WTC11 (cell line): ENCODE measurements around the gene DDN. TPM values are rescaled to one million over a fixed set of nuclear protein-coding genes. Genes with fewer than 3 reads are reported as not detected.

ENCODE experiments used
- ATAC-seq: fragments of 200-7000 bp; cut with Tn5 transposase; 2 replicates; pipeline ENCODE4 v1.10.0; 2021; ENCODE audit warnings: mild to moderate bottlenecking, moderate library complexity
- CTCF ChIA-PET: fragments of 300-600 bp; sonication (Branson Sonifier 250); formaldehyde crosslinking; loops from one replicate; lab custom pipeline; 2021; ENCODE audit warnings: antibody characterized with exemption; lab: Charles Lee
- POLR2A ChIA-PET: fragments of 350-600 bp; sonication (Branson Sonifier 250); formaldehyde crosslinking; loops from one replicate; lab custom pipeline; 2021; ENCODE audit warnings: antibody characterized with exemption; lab: Charles Lee
- DNase-seq: peaks from one replicate; pipeline ENCODE4 v3.0.0; 2021; ENCODE audit warnings: low spot score
- H3K27ac Mint-ChIP-seq: 2 replicates; pipeline ENCODE4 v1.8.0; 2021; ENCODE audit warnings: mixed read lengths
- H3K27me3 Mint-ChIP-seq: 2 replicates; pipeline ENCODE4 v1.8.0; 2021; ENCODE audit warnings: low read depth, mild to moderate bottlenecking, moderate library complexity, mixed read lengths
- H3K36me3 Mint-ChIP-seq: 2 replicates; pipeline ENCODE4 v1.8.0; 2021; ENCODE audit warnings: mixed read lengths
- H3K4me1 Mint-ChIP-seq: 2 replicates; pipeline ENCODE4 v1.8.0; 2022; ENCODE audit warnings: mixed read lengths
- H3K4me3 Mint-ChIP-seq: 2 replicates; pipeline ENCODE4 v1.8.0; 2021; ENCODE audit warnings: mild to moderate bottlenecking, moderate library complexity, mixed read lengths
- H3K9me3 Mint-ChIP-seq: 2 replicates; pipeline ENCODE4 v1.8.0; 2021; ENCODE audit warnings: mixed read lengths
- ATF1 ChIP-seq: sonication (generic); formaldehyde crosslinking; IDR thresholded peaks from 2 replicates; pipeline ENCODE4 v1.8.1; 2023; ENCODE audit warnings: mild to moderate bottlenecking, moderate library complexity, missing genetic modification reagents
- ATF6 ChIP-seq: sonication (generic); formaldehyde crosslinking; IDR thresholded peaks from 2 replicates; pipeline ENCODE4 v1.8.1; 2023; ENCODE audit warnings: mild to moderate bottlenecking, missing genetic modification reagents
- FOXJ3 ChIP-seq: sonication (generic); formaldehyde crosslinking; IDR thresholded peaks from 2 replicates; pipeline ENCODE4 v1.9.0; 2021; ENCODE audit warnings: missing genetic modification reagents, mild to moderate bottlenecking, borderline replicate concordance
- GABPB1 ChIP-seq: sonication (generic); formaldehyde crosslinking; IDR thresholded peaks from 2 replicates; pipeline ENCODE4 v1.8.1; 2023; ENCODE audit warnings: mild to moderate bottlenecking, missing genetic modification reagents
- KAT7 ChIP-seq: sonication (generic); formaldehyde crosslinking; IDR thresholded peaks from 2 replicates; pipeline ENCODE4 v1.8.1; 2023; ENCODE audit warnings: missing genetic modification reagents, mild to moderate bottlenecking, borderline replicate concordance
- PREB ChIP-seq: sonication (generic); formaldehyde crosslinking; IDR thresholded peaks from 2 replicates; pipeline ENCODE4 v1.8.1; 2022; ENCODE audit warnings: mild to moderate bottlenecking, missing genetic modification reagents, moderate library complexity, borderline replicate concordance
- RELA ChIP-seq: sonication (generic); formaldehyde crosslinking; IDR thresholded peaks from 2 replicates; pipeline ENCODE4 v1.8.1; 2022; ENCODE audit warnings: missing genetic modification reagents, mild to moderate bottlenecking, borderline replicate concordance
- SMAD3 ChIP-seq: sonication (generic); formaldehyde crosslinking; IDR thresholded peaks from 2 replicates; pipeline ENCODE4 v1.8.0; 2022; ENCODE audit warnings: missing genetic modification reagents, mild to moderate bottlenecking, borderline replicate concordance
- SOX15 ChIP-seq: fragments of 250-450 bp; sonication (Bioruptor Pico); IDR thresholded peaks from 2 replicates; pipeline ENCODE4 v1.9.0; 2021; ENCODE audit warnings: mild to moderate bottlenecking
- TEAD4 ChIP-seq: sonication (generic); formaldehyde crosslinking; IDR thresholded peaks from 2 replicates; pipeline ENCODE4 v1.8.0; 2022; ENCODE audit warnings: mild to moderate bottlenecking, missing genetic modification reagents
- TP53 ChIP-seq: sonication (generic); formaldehyde crosslinking; IDR thresholded peaks from 2 replicates; pipeline ENCODE4 v1.8.1; 2023; ENCODE audit warnings: mild to moderate bottlenecking, missing genetic modification reagents
- ZNF121 ChIP-seq: sonication (generic); formaldehyde crosslinking; IDR thresholded peaks from 2 replicates; pipeline ENCODE4 v1.8.0; 2023; ENCODE audit warnings: missing genetic modification reagents
- ZNF138 ChIP-seq: sonication (generic); formaldehyde crosslinking; conservative IDR thresholded peaks from 2 replicates; pipeline ENCODE4 v1.8.1; 2022; ENCODE audit warnings: mild to moderate bottlenecking, moderate library complexity, missing genetic modification reagents
- ZNF232 ChIP-seq: sonication (generic); formaldehyde crosslinking; IDR thresholded peaks from 2 replicates; pipeline ENCODE4 v1.8.0; 2022; ENCODE audit warnings: mild to moderate bottlenecking, missing genetic modification reagents
- ZNF317 ChIP-seq: sonication (generic); formaldehyde crosslinking; IDR thresholded peaks from 2 replicates; pipeline ENCODE4 v1.8.1; 2023; ENCODE audit warnings: low read depth, mild to moderate bottlenecking, moderate library complexity, missing genetic modification reagents, borderline replicate concordance
- ZNF396 ChIP-seq: fragments of 250-450 bp; sonication (Bioruptor Pico); IDR thresholded peaks from 2 replicates; pipeline ENCODE4 v1.8.0; 2021; ENCODE audit warnings: mild to moderate bottlenecking, moderate library complexity, borderline replicate concordance
- total RNA-seq: library from RNA; stranded (reverse); gene quantifications from 3 replicates; pipeline ENCODE4 v1.2.3, GENCODE V29; 2021
- TF ChIP-seq, protein P1 (sequence below): fragments of 250-450 bp; sonication (Bioruptor Pico); IDR thresholded peaks from 2 replicates; pipeline ENCODE4 v1.9.0; 2021; ENCODE audit warnings: mild to moderate bottlenecking, borderline replicate concordance
- TF ChIP-seq, protein P2 (sequence below): sonication (generic); formaldehyde crosslinking; IDR thresholded peaks from 2 replicates; pipeline ENCODE4 v1.8.0; 2022; ENCODE audit warnings: missing genetic modification reagents
- TF ChIP-seq, protein P3 (sequence below): sonication (generic); formaldehyde crosslinking; IDR thresholded peaks from 2 replicates; pipeline ENCODE4 v1.8.0; 2023; ENCODE audit warnings: mild to moderate bottlenecking, missing genetic modification reagents
- TF ChIP-seq, protein P4 (sequence below): sonication (generic); formaldehyde crosslinking; IDR thresholded peaks from 2 replicates; pipeline ENCODE4 v1.8.1; 2022; ENCODE audit warnings: missing genetic modification reagents, borderline replicate concordance

The DDN gene
- total RNA-seq, 1 experiment from 2014 or later = 0.33 TPM

DNA sequence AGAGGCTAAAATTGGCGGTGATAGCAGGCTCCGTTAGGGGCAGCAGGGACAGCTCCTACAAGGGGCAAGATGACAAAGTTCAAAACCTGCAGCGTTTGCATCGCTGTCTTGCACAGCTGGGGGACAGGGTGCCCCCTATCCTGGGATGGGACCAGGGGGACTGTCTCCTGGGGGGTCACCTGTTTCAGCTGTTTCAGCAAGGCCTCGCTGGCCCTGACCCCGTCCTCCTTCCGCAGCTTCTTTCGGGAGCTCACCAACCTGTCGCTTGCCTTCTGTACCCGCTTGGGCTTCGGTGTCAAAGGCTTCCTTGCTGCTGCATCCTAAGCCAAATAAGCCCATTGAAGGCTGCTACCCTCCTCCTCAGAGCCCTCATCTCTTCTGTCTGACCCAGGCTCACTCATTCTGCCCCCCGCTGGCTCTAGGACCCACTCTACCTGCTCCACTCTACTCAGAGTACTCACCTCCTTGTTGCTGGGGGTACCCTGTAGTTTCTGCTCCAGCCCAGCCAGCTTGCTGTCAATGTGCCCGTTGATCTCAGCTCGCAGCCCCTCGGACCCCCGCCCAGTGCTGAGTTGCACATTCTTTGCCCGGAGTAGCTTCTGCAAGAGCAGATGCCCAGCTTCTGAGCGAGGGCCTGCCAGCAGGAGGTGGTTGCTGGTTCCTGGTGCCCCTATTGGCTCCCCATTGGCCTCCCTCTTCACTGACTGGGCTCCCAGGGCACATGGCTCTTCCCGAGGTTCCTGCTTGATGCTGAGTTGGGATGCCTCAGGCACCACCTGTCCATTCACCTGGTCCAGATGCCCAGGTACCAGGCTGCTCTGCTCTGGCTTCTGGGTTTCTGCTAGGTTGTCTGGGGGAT lies 31.8 kb upstream of the DDN start (continued):
- TF ChIP-seq, protein P1, sequence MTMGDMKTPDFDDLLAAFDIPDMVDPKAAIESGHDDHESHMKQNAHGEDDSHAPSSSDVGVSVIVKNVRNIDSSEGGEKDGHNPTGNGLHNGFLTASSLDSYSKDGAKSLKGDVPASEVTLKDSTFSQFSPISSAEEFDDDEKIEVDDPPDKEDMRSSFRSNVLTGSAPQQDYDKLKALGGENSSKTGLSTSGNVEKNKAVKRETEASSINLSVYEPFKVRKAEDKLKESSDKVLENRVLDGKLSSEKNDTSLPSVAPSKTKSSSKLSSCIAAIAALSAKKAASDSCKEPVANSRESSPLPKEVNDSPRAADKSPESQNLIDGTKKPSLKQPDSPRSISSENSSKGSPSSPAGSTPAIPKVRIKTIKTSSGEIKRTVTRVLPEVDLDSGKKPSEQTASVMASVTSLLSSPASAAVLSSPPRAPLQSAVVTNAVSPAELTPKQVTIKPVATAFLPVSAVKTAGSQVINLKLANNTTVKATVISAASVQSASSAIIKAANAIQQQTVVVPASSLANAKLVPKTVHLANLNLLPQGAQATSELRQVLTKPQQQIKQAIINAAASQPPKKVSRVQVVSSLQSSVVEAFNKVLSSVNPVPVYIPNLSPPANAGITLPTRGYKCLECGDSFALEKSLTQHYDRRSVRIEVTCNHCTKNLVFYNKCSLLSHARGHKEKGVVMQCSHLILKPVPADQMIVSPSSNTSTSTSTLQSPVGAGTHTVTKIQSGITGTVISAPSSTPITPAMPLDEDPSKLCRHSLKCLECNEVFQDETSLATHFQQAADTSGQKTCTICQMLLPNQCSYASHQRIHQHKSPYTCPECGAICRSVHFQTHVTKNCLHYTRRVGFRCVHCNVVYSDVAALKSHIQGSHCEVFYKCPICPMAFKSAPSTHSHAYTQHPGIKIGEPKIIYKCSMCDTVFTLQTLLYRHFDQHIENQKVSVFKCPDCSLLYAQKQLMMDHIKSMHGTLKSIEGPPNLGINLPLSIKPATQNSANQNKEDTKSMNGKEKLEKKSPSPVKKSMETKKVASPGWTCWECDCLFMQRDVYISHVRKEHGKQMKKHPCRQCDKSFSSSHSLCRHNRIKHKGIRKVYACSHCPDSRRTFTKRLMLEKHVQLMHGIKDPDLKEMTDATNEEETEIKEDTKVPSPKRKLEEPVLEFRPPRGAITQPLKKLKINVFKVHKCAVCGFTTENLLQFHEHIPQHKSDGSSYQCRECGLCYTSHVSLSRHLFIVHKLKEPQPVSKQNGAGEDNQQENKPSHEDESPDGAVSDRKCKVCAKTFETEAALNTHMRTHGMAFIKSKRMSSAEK (CRISPR knock-in tag) = no peak
- TF ChIP-seq ZNF121 (CRISPR knock-in tag) (no peak), TEAD4 (no peak), ATF6 (CRISPR knock-in tag) (no peak), ZNF138 (CRISPR knock-in tag) (no peak), GABPB1 (CRISPR knock-in tag) (no peak), ZNF396 (CRISPR knock-in tag) (no peak)

GRCh38 chr12:49030119-49030518 lies 30.9 kb upstream of the DDN start:
- ATAC-seq (no peak), DNase-seq (no peak)
- Mint-ChIP-seq H3K4me3 (no peak overlapping the region), H3K27me3 (no peaks in the 10 kb centered on the region), H3K4me1 (no peaks in the 10 kb centered on the region), H3K27ac (no peak overlapping the region), H3K9me3 (no peaks in the 10 kb centered on the region), H3K36me3 (peaks cover 55% of the 10 kb centered on the region)
- POLR2A ChIA-PET = interaction anchor here (0.6 to 0.9 kb wide), 2 partner anchors 10 to 12 kb away, joined by 3 to 4 read pairs; no protein-coding TSS in a partner anchor
- CTCF ChIA-PET = interaction anchor here (1.0 to 2.4 kb wide), 4 partner anchors 10 to 58 kb away, joined by 4 to 8 read pairs (median 7); no protein-coding TSS in a partner anchor
- TF ChIP-seq, protein P2, sequence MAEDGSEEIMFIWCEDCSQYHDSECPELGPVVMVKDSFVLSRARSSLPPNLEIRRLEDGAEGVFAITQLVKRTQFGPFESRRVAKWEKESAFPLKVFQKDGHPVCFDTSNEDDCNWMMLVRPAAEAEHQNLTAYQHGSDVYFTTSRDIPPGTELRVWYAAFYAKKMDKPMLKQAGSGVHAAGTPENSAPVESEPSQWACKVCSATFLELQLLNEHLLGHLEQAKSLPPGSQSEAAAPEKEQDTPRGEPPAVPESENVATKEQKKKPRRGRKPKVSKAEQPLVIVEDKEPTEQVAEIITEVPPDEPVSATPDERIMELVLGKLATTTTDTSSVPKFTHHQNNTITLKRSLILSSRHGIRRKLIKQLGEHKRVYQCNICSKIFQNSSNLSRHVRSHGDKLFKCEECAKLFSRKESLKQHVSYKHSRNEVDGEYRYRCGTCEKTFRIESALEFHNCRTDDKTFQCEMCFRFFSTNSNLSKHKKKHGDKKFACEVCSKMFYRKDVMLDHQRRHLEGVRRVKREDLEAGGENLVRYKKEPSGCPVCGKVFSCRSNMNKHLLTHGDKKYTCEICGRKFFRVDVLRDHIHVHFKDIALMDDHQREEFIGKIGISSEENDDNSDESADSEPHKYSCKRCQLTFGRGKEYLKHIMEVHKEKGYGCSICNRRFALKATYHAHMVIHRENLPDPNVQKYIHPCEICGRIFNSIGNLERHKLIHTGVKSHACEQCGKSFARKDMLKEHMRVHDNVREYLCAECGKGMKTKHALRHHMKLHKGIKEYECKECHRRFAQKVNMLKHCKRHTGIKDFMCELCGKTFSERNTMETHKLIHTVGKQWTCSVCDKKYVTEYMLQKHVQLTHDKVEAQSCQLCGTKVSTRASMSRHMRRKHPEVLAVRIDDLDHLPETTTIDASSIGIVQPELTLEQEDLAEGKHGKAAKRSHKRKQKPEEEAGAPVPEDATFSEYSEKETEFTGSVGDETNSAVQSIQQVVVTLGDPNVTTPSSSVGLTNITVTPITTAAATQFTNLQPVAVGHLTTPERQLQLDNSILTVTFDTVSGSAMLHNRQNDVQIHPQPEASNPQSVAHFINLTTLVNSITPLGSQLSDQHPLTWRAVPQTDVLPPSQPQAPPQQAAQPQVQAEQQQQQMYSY (CRISPR knock-in tag) = no peak
- no peak for TF ChIP-seq RELA (CRISPR knock-in tag)
- TF ChIP-seq ZNF317 (CRISPR knock-in tag) = no peak
- no peak for TF ChIP-seq SOX15 (CRISPR knock-in tag)
- TF ChIP-seq FOXJ3 (CRISPR knock-in tag) = no peak
- TF ChIP-seq, protein P3, sequence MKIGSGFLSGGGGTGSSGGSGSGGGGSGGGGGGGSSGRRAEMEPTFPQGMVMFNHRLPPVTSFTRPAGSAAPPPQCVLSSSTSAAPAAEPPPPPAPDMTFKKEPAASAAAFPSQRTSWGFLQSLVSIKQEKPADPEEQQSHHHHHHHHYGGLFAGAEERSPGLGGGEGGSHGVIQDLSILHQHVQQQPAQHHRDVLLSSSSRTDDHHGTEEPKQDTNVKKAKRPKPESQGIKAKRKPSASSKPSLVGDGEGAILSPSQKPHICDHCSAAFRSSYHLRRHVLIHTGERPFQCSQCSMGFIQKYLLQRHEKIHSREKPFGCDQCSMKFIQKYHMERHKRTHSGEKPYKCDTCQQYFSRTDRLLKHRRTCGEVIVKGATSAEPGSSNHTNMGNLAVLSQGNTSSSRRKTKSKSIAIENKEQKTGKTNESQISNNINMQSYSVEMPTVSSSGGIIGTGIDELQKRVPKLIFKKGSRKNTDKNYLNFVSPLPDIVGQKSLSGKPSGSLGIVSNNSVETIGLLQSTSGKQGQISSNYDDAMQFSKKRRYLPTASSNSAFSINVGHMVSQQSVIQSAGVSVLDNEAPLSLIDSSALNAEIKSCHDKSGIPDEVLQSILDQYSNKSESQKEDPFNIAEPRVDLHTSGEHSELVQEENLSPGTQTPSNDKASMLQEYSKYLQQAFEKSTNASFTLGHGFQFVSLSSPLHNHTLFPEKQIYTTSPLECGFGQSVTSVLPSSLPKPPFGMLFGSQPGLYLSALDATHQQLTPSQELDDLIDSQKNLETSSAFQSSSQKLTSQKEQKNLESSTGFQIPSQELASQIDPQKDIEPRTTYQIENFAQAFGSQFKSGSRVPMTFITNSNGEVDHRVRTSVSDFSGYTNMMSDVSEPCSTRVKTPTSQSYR = no peak
- no peak for TF ChIP-seq PREB (CRISPR knock-in tag)
- no peak for TF ChIP-seq ZNF232 (CRISPR knock-in tag)
- no peak for TF ChIP-seq ATF1
- TF ChIP-seq TP53 (CRISPR knock-in tag) = no peak
- no peak for TF ChIP-seq KAT7 (CRISPR knock-in tag)
- TF ChIP-seq, protein P4, sequence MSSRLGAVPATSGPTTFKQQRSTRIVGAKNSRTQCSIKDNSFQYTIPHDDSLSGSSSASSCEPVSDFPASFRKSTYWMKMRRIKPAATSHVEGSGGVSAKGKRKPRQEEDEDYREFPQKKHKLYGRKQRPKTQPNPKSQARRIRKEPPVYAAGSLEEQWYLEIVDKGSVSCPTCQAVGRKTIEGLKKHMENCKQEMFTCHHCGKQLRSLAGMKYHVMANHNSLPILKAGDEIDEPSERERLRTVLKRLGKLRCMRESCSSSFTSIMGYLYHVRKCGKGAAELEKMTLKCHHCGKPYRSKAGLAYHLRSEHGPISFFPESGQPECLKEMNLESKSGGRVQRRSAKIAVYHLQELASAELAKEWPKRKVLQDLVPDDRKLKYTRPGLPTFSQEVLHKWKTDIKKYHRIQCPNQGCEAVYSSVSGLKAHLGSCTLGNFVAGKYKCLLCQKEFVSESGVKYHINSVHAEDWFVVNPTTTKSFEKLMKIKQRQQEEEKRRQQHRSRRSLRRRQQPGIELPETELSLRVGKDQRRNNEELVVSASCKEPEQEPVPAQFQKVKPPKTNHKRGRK (CRISPR knock-in tag) = no peak
- no peak for TF ChIP-seq SMAD3
